Measurements from ENCODE around the gene EP400.

EP400 gene, protein sequence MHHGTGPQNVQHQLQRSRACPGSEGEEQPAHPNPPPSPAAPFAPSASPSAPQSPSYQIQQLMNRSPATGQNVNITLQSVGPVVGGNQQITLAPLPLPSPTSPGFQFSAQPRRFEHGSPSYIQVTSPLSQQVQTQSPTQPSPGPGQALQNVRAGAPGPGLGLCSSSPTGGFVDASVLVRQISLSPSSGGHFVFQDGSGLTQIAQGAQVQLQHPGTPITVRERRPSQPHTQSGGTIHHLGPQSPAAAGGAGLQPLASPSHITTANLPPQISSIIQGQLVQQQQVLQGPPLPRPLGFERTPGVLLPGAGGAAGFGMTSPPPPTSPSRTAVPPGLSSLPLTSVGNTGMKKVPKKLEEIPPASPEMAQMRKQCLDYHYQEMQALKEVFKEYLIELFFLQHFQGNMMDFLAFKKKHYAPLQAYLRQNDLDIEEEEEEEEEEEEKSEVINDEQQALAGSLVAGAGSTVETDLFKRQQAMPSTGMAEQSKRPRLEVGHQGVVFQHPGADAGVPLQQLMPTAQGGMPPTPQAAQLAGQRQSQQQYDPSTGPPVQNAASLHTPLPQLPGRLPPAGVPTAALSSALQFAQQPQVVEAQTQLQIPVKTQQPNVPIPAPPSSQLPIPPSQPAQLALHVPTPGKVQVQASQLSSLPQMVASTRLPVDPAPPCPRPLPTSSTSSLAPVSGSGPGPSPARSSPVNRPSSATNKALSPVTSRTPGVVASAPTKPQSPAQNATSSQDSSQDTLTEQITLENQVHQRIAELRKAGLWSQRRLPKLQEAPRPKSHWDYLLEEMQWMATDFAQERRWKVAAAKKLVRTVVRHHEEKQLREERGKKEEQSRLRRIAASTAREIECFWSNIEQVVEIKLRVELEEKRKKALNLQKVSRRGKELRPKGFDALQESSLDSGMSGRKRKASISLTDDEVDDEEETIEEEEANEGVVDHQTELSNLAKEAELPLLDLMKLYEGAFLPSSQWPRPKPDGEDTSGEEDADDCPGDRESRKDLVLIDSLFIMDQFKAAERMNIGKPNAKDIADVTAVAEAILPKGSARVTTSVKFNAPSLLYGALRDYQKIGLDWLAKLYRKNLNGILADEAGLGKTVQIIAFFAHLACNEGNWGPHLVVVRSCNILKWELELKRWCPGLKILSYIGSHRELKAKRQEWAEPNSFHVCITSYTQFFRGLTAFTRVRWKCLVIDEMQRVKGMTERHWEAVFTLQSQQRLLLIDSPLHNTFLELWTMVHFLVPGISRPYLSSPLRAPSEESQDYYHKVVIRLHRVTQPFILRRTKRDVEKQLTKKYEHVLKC (N-terminal part only)

DNA sequence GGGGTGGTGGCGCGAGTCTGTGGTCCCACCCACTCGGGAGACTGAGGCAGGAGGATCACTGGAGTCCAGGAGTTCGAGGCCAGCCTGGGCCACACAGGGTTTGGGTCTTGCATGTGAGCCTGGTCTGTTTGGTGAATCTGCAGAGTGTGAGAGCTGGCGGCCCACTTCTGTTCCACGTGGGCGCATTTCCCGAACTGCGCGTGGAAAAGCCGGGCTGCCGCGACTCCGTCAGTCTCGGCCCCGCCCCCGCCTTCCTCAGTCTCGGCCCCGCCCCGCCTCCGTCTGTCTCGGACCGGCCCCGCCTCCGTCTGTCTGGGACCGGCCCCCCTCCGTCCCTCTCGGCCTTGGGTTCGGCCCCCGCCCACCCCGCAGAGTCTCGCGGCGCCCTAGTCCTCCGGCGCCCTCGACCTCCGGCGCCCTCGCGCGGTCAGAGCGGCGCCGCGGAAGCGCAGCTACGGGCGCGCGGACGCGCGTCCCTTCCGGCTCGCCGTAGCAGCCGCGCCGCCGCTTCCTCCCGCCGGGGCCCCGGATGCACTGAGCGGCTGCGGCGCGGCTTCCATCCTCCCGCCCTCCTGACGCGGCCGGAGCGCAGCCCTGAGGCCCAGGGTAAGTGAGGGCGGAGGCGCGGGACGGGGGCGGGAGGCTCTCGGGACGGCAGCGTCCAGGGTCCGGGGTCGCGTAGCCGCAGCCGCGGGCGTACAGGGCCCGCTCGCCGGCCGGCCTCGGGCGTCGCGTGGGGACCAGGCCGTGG, at the start of gene EP400:
Gene EP400, plus strand, starts transcription at position 512 of the 751 bp plus-strand sequence. CDS start 10,678 bp downstream, outside the sequence.
- peak; percentile 97 for DNase-seq

DNA sequence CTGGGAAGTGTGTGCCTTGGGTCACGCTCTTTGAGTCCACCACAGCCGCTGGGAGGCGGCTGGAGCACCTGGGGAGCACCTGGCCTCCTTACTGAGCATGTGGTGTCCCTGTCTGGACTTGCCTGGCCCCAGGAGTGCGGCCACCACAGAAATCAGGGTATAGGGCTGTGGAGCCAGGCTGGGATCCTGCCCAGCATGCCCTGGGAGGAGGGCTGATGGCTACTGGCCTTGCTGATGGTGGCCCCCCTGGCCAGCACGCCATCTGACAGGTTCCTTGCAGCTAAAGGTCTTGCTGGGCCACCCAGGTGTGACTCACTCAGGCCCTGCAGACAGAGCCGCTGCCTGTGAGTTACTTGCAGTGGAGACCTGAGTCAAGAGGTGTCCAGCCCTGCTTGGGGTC, 49.3 kb upstream of the EP400 start:
- DNase-seq: no peak

- no peak for DNase-seq
Measured at GRCh38 chr12:131901431-131902331, 48.1 kb upstream of the EP400 start.

DNA sequence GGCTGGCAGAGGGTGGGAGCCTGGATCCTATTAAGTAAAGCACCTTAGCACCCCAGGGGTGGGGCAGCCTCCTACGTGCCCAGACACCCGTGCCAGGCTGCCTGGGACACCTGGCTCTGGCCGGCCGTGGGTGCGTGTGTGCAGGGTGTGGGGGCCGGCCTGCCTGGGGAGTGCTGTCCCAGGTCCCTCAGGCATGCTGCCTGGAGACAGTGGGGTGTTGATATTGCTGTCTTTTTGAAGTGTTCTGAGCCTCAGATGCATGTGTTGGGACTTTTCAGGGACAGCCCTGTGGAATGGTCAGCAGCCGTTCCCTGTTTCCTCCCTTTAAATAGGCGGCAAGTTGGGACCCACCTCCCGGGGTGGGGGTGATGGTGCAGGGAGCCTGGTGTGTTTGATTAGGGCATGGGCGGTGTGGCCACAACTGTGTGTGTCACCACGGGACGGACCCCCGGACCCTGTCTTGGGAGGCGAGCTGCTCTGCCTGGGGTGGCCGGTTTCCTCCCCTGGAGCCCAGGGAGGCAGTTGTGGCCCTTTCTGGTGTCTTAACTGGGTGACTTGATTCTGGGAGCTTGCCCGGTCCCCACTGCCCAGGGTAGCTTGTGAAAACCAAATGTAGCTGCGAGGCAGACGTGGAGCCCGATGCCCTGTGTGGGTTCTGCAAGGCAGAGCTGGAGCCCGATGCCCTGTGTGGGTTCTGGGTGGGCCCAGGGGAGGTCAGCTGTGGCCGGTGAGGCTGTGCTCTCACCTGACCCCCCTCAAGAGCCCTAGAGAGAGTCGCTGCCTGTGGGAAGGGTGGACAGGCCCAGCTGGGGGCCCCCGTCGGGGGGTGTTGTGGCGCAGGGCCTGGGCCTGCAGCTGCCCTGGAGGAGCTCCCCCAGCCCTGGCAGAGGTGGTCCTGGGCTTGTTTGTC, 47.2 kb upstream of the EP400 start:
- DNase-seq: no peak

DNA sequence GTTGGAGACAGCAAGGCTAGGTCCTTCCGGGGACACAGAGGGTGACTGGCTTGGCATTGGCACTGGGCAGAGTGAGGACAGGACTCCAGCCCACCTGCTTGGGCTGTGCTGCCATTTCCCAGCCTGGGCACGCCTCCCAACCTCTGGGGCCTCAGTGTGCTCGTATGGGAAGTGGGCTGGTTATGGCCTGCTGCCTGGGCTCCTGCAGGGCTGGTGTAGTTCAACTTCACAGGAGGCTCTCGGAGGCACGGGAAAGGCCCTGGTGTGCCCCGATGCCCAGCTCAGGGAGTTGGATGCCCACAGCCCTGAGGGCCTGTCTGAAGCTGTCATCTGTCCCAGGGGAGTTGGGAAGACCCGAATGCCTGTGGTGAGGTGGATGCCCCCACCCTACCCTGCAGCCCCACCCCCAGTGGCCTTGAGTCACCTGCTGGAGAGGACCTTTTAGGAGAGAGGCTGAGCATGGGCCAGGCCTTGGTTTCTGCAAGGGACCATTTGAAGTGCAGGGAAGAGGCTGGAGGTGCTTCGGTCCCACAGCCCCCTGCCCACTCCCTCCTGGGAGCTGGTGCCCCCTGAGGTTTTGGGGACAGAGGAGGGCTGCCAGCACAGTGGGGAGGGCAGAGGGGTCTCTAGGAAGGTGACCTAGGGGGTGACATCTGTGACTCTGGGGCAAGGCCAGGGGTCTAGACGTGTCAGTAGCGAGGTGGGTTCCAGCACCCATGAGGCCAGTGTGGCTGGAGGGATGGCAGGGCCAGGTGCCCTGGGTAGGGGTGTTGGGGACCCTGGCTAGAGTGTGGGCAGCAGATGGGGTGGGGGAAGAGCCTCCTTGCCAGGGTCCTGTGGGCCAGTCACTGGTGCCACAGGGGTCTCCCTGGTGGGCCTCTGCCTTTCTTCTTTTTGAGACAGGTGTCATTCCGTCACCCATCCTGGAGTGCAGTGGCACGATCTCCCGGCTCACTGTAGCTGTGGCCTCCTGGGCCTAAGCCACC, 46.2 kb upstream of the EP400 start:
- no peak for DNase-seq

DNA sequence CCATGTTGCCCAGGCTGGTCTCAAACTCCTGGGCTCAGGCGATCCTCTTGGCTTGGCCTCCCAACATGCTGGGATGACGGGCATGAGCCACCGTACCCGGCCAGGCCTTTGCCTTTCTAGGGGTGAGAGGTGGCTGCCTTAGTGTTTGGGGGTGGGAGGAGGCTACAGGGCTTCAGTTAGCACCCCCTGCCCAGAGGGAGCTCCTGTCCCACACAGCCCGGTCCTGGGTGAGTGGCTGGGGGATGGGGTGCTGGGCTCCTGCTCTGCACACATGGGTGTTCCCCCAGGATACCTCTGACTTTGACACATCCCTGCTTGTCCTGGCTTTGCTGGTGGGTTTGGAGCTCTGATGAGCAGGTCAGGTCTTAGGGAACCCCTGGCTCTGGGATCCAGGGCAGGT, 45.4 kb upstream of the EP400 start:
- no peak for DNase-seq

GRCh38 chr12:131905081-131905629, 44.6 kb upstream of the EP400 start:
- no peak for DNase-seq

- DNase-seq: no peak
Measured at GRCh38 chr12:131905630-131906091, 44.1 kb upstream of the EP400 start.

- DNase-seq: no peak
Measured at GRCh38 chr12:131907379-131908091, 42.2 kb upstream of the EP400 start.

GRCh38 chr12:131908092-131909080, 41.4 kb upstream of the EP400 start:
- DNase-seq: no peak

- no peak for DNase-seq
Measured at GRCh38 chr12:131909081-131909751, 40.5 kb upstream of the EP400 start.

DNA sequence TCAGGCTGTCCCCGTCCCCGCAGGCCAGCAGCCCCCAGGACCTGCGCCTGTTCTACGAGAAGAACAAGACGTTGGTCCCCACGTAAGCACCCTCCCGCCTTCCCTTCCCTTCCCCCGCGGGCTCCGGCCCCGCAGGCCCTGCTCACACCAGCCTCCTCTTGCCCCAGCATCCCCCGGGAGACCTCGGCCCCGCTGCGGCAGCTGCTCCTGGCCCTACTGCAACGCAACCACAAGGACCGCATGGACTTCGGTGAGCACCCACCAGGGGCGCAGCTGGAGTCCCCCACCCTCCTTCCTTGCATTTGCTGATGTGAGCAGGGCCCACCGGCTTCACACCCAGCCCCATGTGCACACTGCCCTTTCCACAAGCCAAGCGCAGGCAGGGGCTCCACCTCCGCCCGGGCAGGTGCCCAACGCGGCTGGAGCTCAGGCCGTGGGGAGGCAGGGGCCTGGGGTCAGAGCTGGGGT, 40.0 kb upstream of the EP400 start:
- no peak for DNase-seq

- DNase-seq: no peak
Measured at GRCh38 chr12:131910302-131911027, 39.3 kb upstream of the EP400 start.

DNA sequence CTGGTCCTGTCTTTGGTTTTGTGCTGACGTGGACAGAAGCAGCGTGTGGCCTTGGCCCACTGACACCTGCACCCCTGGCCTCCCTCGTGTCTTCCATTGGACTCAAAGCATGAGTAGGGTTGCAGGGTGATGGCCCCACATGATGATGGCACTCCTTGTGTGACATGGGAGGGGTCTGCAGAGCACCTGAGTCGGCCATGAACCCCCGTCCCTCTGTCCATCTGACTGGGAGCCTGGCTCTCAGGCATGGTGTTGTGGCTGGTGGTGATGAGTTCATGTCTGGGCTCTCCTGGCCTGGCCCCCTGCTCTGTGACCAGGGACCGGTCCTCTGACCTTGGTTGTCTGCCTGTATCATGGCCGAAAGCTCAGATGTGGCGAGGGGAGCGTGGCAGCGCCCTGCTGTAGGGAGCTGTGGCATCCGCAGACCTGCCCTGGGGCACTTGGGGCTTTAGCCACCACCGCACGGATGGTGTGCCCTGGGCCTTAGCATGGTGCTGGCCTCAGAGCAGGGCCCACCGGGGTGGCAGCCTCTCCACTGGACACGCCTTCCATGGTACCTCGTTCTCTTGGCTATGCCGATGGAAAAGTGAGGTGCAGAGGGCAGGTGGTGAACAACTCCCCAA, 38.6 kb upstream of the EP400 start:
- DNase-seq: no peak

Measured in OCI-M1 (cell line).